Gastrocnemius medialis (tissue), 4 donors: Measurements from ENCODE around the gene PDZD4. TPM values are rescaled to one million over a fixed set of nuclear protein-coding genes. Genes with fewer than 3 reads are reported as not detected.
A peak's percentile ranks its signal among the peaks of the same experiment; 100 is the strongest.

Source experiments
- ATAC-seq, 2 donors: fragments of 150-250 bp; one replicate each; pipeline ENCODE4 v1.9.1; 2016
- DNase-seq, 2 donors: peaks; one replicate each; pipeline ENCODE4 v3.0.0-alpha.2; 2019
- H3K27ac ChIP-seq, 4 donors: fragments of 200-600 bp; sonication (generic); 1 replicate in 1 of 4; 2 replicates in 3 of 4; pipeline ENCODE4 v1.5.1; 2016 to 2018; ENCODE audit warnings: mild to moderate bottlenecking in 2 of 4, moderate library complexity in 1 of 4
- H3K27me3 ChIP-seq, 3 donors: fragments of 200-600 bp; sonication (generic) in 2 of 3; 1 replicate in 1 of 3; 2 replicates in 2 of 3; pipeline versions ENCODE4 v1.5.1 to v1.6.0; 2016 to 2019; ENCODE audit warnings: mild to moderate bottlenecking in 1 of 3, moderate library complexity in 1 of 3
- H3K36me3 ChIP-seq, 2 donors: fragments of 200-600 bp; sonication (generic) in 1 of 2; one replicate each; pipeline ENCODE4 v1.5.1; 2017 to 2018
- H3K4me1 ChIP-seq, 2 donors: fragments of 200-600 bp; sonication (generic) in 1 of 2; one replicate each; pipeline ENCODE4 v1.5.1; 2016 to 2017; ENCODE audit warnings: mild to moderate bottlenecking in 2 of 2
- H3K4me3 ChIP-seq, 4 donors: fragments of 200-600 bp; sonication (generic) in 3 of 4; 1 replicate in 1 of 4; 2 replicates in 3 of 4; pipeline ENCODE4 v1.5.1; 2016 to 2019; ENCODE audit warnings: mild to moderate bottlenecking in 2 of 4
- H3K9me3 ChIP-seq, 3 donors: fragments of 200-600 bp; sonication (generic) in 2 of 3; 1 replicate in 1 of 3; 2 replicates in 2 of 3; pipeline ENCODE4 v1.5.1; 2016 to 2019
- CTCF ChIP-seq, 5 experiments: fragments of 450-650 bp in 3 of 5; fragments of 200-600 bp in 2 of 5; sonication (generic) in 2 of 5; IDR thresholded peaks in 4 of 5; conservative IDR thresholded peaks in 1 of 5; 1 replicate in 4 of 5; 2 replicates in 1 of 5; pipeline ENCODE4 v1.5.1; 2016 to 2019; ENCODE audit warnings: antibody characterized with exemption in 5 of 5, mild to moderate bottlenecking in 3 of 5, moderate library complexity in 3 of 5
- POLR2A ChIP-seq, 2 donors: fragments of 450-650 bp; IDR thresholded peaks; one replicate each; pipeline ENCODE4 v1.6.1; 2017; ENCODE audit warnings: antibody characterized with exemption in 2 of 2, mild to moderate bottlenecking in 2 of 2, moderate library complexity in 2 of 2
- in situ Hi-C, 4 donors: fragments of 200-750 bp; cut with MboI; loops; one replicate each; pipeline versions ENCODE4 v1.15.0 to v1.8.0; 2017; ENCODE audit warnings: low sequenced_read_pairs in 4 of 4
- intact Hi-C: fragments of 100-400 bp; cut with DNase I; formaldehyde crosslinking; loops from one replicate; pipeline ENCODE4 v1.15.1; 2023; ENCODE audit warnings: low total_unique reads
- total RNA-seq, 4 donors: library from RNA; depleted of rRNA; stranded (reverse); fragments of >200 nt; gene quantifications; one replicate each; pipeline versions ENCODE4 v1.1.0 to v1.2.3, GENCODE V29; 2016

PDZD4 gene
- 1 to 10 TPM in 2 of 4 donors, under 1 TPM in 2; 0.59 to 2.2 (median 1.4) TPM for total RNA-seq

GRCh38 chrX:153829799-153830639 lies at the start of gene PDZD4:
PDZD4 (minus strand) TSS chrX:153830544; CDS start chrX:153830298, 246 bp downstream.
- H3K36me3 ChIP-seq, result no peaks in the 10 kb centered on the region
- H3K27ac ChIP-seq, result no peak within 1 kb of the TSS
- TF ChIP-seq CTCF (IDR thresholded peaks at IDR 0.05 in 4 of 5, conservative IDR thresholded peaks at IDR 0.05 in 1 of 5) (no peak), POLR2A (IDR thresholded peaks at IDR 0.05) (no peak)
- intact Hi-C loops (no loop called here), in situ Hi-C loops (no loop called here)
- peaks cover 0 to 23% (median 21%) of the 10 kb centered on the region in 3 donors for H3K27me3 ChIP-seq
- no peaks in the 10 kb centered on the region for H3K9me3 ChIP-seq
- H3K4me3 ChIP-seq, result peak within 1 kb of the TSS; percentile 22 to 42 (median 37)
- DNase-seq, result no peak
- ATAC-seq, result no peak
- no peaks in the 10 kb centered on the region for H3K4me1 ChIP-seq

GRCh38 chrX:153879741-153880439 lies 49.5 kb upstream of the PDZD4 start:
- H3K27me3 ChIP-seq, result peaks cover 5 to 73% (median 30%) of the 10 kb centered on the region in 3 donors
- intact Hi-C loops (no loop called here), in situ Hi-C loops (no loop called here)
- no peaks in the 10 kb centered on the region for H3K36me3 ChIP-seq
- no peak overlapping the region for H3K27ac ChIP-seq
- DNase-seq, result no peak
- TF ChIP-seq POLR2A (IDR thresholded peaks at IDR 0.05) (no peak), CTCF (IDR thresholded peaks at IDR 0.05 in 4 of 5, conservative IDR thresholded peaks at IDR 0.05 in 1 of 5) (no peak)
- no peaks in the 10 kb centered on the region for H3K9me3 ChIP-seq
- ATAC-seq, result no peak
- H3K4me1 ChIP-seq, result no peaks in the 10 kb centered on the region
- no peak overlapping the region for H3K4me3 ChIP-seq

- Histone ChIP-seq H3K36me3 (no peaks in the 10 kb centered on the region), H3K27me3 (peaks cover 2 to 65% (median 22%) of the 10 kb centered on the region in 3 donors), H3K4me3 (no peak overlapping the region), H3K27ac (no peak overlapping the region), H3K9me3 (no peaks in the 10 kb centered on the region), H3K4me1 (no peaks in the 10 kb centered on the region)
- no peak for TF ChIP-seq CTCF (IDR thresholded peaks at IDR 0.05 in 4 of 5, conservative IDR thresholded peaks at IDR 0.05 in 1 of 5)
- TF ChIP-seq POLR2A (IDR thresholded peaks at IDR 0.05), result no peak
- ATAC-seq, result no peak
- in situ Hi-C loops, result no loop called here
- intact Hi-C loops, result no loop called here
- DNase-seq, result no peak
Observed at GRCh38 chrX:153878969-153879653, 48.8 kb upstream of the PDZD4 start.

GRCh38 chrX:153878345-153878744 lies 48.0 kb upstream of the PDZD4 start:
- intact Hi-C loops, result no loop called here
- ATAC-seq, result no peak
- in situ Hi-C loops, result no loop called here

More at GRCh38 chrX:153878345-153878744, 48.0 kb upstream of the PDZD4 start:
- no peak for TF ChIP-seq POLR2A (IDR thresholded peaks at IDR 0.05)
- no peak for TF ChIP-seq CTCF (IDR thresholded peaks at IDR 0.05 in 4 of 5, conservative IDR thresholded peaks at IDR 0.05 in 1 of 5)
- no peaks in the 10 kb centered on the region for H3K9me3 ChIP-seq
- H3K36me3 ChIP-seq, result no peaks in the 10 kb centered on the region
- DNase-seq, result no peak
- no peak overlapping the region for H3K27ac ChIP-seq
- H3K4me1 ChIP-seq, result no peaks in the 10 kb centered on the region
- no peak overlapping the region for H3K4me3 ChIP-seq
- H3K27me3 ChIP-seq, result peaks cover 0 to 58% (median 21%) of the 10 kb centered on the region in 3 donors
